ENCODE results near the gene GOT1.

The GOT1 gene

DNA sequence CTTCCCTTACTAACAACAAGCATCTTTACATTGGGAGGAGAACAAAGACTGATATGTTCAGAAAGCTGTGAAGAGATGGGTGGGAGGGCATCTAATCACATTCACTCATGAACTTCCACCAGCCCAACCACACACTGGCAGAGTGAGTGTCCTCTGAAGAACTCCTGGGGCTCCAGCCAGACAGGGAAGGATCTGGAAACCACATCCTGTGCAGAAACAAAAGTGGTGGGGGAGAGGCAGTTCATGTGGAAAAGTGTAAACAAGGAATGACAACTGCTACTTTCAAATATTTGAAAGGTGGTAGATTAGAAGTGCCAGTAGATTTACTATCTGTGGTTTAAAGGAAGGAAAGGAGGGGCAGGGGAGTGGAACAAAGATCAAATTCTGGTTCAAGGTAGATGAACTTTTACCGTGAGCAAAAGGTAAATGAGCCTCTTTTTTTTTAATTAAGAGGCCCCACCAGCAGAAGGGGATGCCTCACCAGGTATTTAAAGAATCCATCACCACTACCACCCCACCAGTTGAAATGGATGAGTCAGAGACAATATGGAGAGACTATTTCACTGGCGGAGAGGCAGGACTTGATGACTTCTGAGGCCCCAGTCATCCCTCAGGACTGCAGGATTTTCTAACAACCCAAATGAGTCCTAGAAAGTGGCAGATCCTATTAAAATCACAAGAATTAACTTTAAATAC, 34.5 kb downstream of the GOT1 start:
- peak; percentile 79 for DNase-seq (ENCODE audit: low spot score)

DNA sequence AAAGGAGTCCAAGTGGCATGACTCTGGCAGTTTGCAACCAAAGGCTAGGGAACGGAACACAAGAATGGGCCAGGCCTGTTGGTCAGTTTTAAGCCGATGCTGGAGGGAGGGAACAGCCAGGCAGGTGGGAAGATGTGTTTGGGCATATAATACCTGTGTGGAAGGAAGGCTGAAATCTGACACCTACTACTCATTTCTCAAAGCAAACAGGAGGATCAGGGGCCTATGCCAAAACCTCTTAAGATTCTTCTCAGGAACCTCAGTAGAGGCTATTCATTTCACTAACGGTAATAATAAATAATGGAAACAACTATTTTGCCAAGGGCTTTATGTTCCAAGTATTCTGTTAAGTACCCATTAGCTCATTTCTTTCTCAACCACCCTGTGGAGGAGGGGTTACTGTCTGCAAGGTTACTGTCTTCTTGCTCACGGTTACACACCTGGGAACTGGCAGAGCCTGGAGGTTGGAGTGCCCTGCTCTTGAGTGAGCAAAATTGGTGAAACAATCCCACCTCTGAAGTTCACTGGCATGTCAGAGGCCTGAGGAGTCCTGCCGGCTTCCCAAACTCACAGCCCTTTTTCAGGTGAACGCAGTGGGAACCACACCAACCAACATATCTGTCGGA, 35.5 kb downstream of the GOT1 start:
- no peak for DNase-seq (ENCODE audit: low spot score)

- no peak for DNase-seq (ENCODE audit: low spot score)
These were observed 36.2 kb downstream of the GOT1 start for GRCh38 chr10:99394256-99394655.

DNA sequence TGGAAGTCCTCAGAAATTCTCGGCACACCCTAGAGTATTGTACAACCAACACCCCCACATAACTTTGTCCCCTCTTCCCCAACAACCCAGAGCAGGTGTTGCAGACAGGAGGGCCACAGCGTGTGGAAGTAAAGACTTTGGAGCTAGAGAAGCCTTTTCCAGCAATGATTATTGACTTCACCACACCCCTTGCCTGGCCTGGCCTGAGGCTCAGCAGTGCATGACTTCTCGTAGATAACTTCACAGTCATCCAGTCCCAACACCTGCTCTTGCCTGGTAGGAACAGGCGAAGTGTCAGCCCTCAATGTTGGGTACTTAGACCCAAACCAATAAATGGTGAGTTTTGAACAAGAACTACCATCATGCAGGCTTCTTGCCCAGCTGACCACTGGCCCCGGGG, 36.7 kb downstream of the GOT1 start:
- no peak for DNase-seq (ENCODE audit: low spot score)

DNA sequence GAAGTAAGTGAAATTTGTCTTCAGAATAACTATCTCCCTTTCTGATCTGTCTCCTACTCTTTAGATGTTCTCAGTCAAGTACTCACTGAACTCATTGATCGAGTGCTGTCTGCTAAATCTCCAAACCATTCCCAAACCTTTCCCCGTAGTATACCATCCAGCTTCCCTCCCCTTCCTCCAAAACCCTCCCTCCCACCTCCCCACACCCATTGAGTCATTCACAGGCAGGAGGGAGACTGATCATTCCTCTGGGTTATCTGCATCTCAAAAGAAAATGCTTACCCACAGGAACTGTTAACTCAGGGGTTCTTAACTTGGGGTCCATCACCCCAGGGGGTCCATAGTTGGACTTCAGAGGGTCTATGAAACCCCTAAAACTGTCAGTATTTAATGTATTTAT, 37.4 kb downstream of the GOT1 start:
- DNase-seq (ENCODE audit: low spot score), result no peak

DNA sequence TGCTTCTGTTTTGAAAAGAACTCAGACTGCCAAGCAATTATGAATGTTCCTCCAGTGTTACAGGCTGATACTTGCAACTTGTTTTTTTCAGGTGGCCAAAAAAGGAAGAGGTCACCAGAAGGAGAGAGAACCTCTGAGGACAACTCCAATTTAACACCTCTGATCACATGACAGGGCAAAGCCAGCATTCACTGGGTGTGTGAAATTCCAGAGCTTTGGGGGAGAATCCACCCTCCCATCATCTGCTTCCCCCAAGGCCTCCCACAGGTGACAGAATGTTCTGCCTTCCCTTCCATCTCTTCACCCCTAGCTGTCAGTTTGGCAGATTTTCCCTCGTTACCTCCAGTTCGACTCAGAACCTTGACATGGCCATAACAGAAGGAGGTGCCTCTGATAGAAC, 39.1 kb downstream of the GOT1 start:
- no peak for DNase-seq (ENCODE audit: low spot score)

DNA sequence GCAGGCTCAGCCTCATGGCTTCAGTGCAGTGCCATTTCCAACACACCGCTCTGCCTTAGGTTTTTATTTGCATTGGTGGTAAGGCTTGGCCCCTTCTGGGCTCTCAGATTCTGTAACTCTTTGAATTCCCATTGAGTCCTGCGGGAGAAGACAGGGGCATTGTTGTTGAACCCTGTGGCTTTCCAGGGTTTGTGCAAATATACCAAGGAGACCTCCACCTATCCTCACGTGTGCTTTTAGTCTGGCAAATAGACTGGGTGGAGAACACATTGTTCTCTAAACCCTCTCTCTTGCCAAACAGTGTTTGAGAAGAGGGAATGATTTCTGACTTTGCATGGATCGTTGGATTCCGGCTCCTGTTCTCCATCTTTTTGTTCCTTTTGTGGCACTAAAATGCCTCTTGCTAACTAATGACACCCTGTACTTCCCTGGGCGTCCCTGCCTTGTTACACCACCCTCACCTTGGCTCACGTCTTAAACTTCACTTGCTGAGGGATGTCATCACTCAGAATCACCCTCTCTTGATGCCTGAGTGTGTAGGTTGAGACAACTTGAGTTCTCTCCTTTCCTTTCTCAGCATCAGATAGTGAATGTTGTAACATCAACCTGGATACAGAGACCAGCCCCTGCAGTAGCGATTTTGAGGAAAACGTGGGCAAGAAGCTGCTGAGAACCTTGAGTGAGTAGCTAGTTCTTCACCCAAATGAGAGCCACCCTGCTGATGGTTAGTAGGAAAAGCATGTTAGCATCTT, 40.5 kb downstream of the GOT1 start:
- no peak for DNase-seq (ENCODE audit: low spot score)

DNA sequence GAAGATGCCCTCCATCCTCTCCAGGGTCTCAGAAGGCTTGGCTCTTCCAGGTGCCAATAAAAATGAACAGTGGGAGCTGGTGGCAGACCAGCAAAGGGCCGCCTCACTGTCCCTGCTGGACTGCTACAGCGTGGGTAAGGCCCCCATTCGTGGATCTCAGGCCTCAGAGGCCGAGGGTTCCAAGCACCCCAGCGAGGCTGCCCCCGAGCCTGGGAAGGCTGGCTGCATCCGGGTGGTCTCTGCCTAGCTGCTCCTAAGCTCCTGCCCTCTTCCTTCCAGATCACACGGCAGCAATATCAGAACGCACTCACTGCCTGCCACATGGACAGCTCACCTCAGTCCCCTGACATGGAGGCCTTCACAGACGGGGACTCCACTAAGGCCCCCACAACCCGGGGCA, 42.9 kb downstream of the GOT1 start:
- DNase-seq (ENCODE audit: low spot score), result no peak

DNA sequence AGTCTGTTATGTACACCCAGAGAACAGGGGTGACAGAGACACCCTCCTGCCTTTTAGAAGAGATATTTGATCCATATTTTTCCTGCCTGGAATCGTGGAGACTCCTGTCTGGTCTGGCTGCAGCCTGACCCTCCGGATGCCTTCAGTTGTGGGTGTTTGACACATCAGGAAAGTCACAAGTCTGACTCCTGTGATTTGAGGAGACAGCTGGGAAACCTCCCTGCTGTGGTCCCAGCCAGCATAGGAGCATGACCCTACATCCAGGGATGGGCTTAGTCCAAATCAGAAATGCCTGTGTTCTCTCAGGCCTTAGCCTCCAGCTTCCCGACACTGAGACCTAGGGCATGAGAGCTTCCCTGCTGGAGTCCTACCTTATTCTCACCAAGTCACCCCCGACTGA, 43.4 kb downstream of the GOT1 start:
- no peak for DNase-seq (ENCODE audit: low spot score)

GRCh38 chr10:99382176-99382575, 48.2 kb downstream of the GOT1 start:
- no peak for DNase-seq (ENCODE audit: low spot score)

DNA sequence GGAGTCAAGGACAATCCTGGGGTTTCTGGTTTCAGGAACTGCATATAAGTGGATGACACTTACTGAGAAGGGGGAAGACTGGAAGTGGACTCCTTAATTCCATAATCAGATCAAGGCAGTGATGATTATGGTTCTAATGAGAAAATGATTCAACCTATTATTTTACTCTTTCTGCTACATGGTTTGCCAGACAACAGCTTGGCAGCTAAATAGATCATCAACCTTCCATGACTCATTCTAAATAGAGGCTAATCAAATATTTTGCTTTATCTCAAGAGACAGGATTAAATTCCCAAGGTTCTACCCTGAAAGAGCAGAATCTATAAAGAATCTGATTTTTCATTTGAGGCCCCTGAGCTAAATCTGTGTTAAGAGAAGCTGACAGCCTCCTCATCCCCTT, 55.0 kb downstream of the GOT1 start:
- no peak for DNase-seq (ENCODE audit: low spot score)

GRCh38 chr10:99374972-99375371, 55.5 kb downstream of the GOT1 start:
- no peak for DNase-seq (ENCODE audit: low spot score)

DNA sequence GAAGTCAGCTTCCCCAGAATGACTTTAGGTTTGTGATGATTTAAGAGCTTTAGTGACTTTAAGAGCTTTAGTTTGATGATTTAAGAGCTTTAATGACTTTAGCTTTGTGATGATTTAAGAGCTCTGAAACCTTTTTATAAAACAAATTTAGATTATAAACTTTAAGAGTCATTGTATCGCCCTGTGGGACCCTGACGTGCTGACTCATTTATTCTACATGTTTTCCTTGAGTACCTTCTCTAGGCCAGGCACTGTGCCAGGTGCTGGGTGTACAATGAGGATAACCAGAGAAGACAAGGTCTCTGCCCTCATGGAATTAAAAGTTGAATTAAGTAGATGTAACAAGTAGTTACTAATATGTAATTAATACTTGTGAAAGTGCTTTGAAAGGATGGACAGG, 55.9 kb downstream of the GOT1 start:
- DNase-seq (ENCODE audit: low spot score), result no peak

- DNase-seq (ENCODE audit: low spot score), result no peak
These were observed 57.7 kb downstream of the GOT1 start for GRCh38 chr10:99372546-99373271.

DNA sequence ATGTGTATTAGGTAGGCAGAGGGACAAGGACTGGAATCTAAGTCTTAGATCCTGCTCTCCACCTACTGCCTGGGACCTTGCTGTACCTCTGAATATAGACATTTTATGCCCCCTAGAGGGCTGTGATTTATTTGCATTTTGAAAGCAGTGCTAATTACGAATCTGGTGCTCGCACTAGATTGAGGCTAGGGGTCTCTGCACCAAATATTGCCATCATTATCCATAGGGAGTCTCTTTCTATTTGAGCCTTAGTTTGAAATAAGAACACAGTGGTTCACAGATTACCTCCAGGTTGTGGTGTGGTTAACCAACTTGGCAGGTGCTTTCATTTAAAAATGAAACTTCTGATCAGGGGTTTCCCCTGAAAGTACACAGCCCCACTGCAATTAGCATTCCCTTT, 59.4 kb downstream of the GOT1 start:
- peak; percentile 25 for DNase-seq (ENCODE audit: low spot score)

DNA sequence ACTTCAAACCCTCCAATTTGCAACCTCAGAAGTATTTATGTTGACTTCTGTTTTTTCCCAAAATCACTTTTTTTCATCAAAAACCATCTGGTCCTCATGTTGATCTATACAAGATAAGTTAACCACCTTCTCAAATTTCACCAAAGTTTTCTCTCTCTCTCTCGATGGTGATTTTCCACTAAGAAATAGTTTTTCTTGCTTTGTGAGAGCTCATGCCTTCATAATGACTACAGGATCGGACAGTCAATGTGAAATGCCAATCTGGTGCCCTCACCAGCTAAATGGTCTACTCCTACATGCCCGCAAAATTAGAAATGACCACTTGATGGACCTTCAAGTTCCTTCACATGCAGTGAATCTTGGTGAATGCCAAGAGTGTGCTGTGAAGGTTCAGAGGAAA, 60.9 kb downstream of the GOT1 start:
- no peak for DNase-seq (ENCODE audit: low spot score)

DNA sequence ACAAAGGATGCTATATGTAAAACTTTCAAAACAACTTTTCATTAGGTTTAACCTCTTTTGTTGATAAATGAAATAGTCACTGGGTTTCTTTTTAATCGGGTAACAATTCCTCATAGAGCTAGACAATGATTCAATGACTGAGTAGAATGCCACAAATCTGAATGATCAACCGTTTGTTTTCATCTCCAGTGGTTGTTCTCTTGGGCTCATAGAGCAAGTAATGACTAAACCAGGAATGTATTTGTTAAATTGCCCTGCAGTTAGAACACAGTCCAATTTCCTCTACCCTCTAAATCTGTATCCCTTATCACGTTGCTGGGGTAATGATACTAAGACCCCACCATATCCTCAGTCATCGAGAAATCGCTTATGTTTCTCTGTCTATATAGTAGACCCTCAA, 61.3 kb downstream of the GOT1 start:
- no peak for DNase-seq (ENCODE audit: low spot score)

DNA sequence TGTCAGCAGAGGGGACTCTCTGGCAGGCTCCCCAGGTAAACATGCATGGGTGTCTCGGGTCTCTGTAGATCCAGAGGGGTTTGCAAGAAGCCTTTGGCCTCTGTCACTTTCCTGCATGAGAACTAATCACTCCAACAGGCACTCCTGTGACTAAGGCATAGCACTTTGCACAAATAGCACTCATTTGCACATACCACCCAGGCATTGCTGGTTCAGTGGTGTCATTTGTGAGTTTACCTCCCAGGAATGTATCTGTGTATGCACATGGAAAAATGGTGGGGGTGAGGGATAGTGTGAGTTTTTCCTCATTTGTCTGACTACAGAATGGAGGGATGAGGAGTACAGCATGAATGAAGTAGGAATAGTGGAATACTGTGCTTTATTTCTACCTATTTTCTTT, 61.8 kb downstream of the GOT1 start:
- DNase-seq (ENCODE audit: low spot score), result no peak

DNA sequence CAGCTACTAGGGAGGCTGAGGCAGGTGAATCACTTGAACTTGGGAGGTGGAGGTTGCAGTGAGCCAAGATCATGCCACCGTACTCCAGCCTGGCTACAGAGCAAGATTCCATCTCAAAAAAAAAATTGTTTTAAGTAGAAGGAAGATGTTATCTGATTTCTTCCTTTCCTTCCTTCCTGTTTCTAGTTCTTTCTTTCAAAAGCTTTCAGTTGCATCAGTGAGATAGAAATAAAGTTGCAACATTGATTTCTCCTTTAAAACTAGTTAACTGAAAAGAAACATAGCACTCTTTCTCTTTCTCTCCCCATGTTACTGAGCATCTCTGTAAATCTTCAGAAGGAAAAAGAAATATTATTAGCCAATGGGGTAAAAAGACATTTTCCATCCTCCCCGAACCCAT, 63.8 kb downstream of the GOT1 start:
- DNase-seq (ENCODE audit: low spot score), result no peak

GRCh38 chr10:99365736-99366135, 64.7 kb downstream of the GOT1 start:
- DNase-seq (ENCODE audit: low spot score), result no peak

- no peak for DNase-seq (ENCODE audit: low spot score)
These were observed 65.1 kb downstream of the GOT1 start for GRCh38 chr10:99365311-99365710.

- no peak for DNase-seq (ENCODE audit: low spot score)
These were observed 66.3 kb downstream of the GOT1 start for GRCh38 chr10:99364125-99364524.

DNA sequence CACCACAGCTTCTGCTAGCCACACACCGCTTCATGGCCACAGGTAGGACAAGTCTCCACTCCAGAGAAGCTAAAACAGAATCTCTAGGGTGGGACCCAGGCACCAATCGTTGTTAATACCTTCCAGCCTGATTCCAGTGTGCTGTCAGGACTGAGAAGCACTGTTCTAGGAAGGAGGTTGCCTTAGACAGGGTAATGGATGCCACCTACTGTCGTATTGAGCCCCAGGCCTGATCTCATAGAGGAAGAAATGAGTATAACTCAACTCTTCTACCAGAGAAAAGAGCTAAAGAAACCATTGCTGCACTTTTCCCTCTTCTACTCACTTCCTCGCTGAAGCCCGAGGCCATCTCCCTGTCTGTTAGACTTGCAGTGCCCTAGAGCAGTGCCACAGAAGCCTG, 69.5 kb downstream of the GOT1 start:
- no peak for DNase-seq (ENCODE audit: low spot score)

All from pons (tissue), 1 donor.